SU-DHL-6 (cell line): Measurements from ENCODE around the gene IFTAP.

Source experiments
- H2AFZ ChIP-seq: fragments of 200-600 bp; sonication (generic); 2 replicates; pipeline ENCODE4 v1.6.1; 2014; ENCODE audit warnings: low read depth, mild to moderate bottlenecking, moderate library complexity, mixed read lengths, antibody characterized with exemption, low read length; ENCODE audit not compliant: severe bottlenecking
- H3F3A ChIP-seq: fragments of 200-600 bp; shearing (Covaris generic); 2 replicates; pipeline ENCODE4 v1.6.0; 2016; ENCODE audit warnings: antibody characterized with exemption, mild to moderate bottlenecking; ENCODE audit not compliant: insufficient read depth
- H3K27ac ChIP-seq: fragments of 200-600 bp; sonication (generic); 2 replicates; pipeline ENCODE4 v1.5.1; 2016; ENCODE audit warnings: low read depth, mild to moderate bottlenecking, low read length, moderate library complexity, mixed read lengths
- H3K27me3 ChIP-seq: fragments of 200-600 bp; sonication (generic), shearing (Covaris generic); 2 replicates; pipeline ENCODE4 v1.6.0; 2014; ENCODE audit warnings: mild to moderate bottlenecking, low read length
- H3K36me3 ChIP-seq: fragments of 200-600 bp; sonication (generic); 2 replicates; pipeline ENCODE4 v1.6.1; 2014; ENCODE audit warnings: mild to moderate bottlenecking, low read length, mixed read lengths
- H3K4me2 ChIP-seq: fragments of 300-600, 200-600 bp; shearing (Covaris generic), sonication (generic); 2 replicates; pipeline ENCODE4 v1.6.0; 2014; ENCODE audit warnings: low read length, low read depth, mild to moderate bottlenecking; ENCODE audit not compliant: poor library complexity, severe bottlenecking
- H3K4me3 ChIP-seq: fragments of 200-600 bp; sonication (generic); 2 replicates; pipeline ENCODE4 v1.5.1; 2014; ENCODE audit warnings: antibody characterized with exemption, low read length, mild to moderate bottlenecking, mixed read lengths; ENCODE audit not compliant: insufficient read depth, poor library complexity, severe bottlenecking
- H3K79me2 ChIP-seq: fragments of 200-600 bp; sonication (generic); 2 replicates; pipeline ENCODE4 v1.6.1; 2014; ENCODE audit warnings: mild to moderate bottlenecking, low read length, moderate library complexity; ENCODE audit not compliant: insufficient read depth
- H3K9ac ChIP-seq: fragments of 200-600 bp; sonication (generic); 2 replicates; pipeline ENCODE4 v1.7.0; 2014; ENCODE audit warnings: mild to moderate bottlenecking, low read length
- H3K9me2 ChIP-seq: fragments of 200-600 bp; sonication (generic); replicated peaks from 2 replicates; pipeline ENCODE4 v1.6.1; 2014; ENCODE audit warnings: low read length; ENCODE audit not compliant: insufficient read depth
- H3K9me3 ChIP-seq: fragments of 200-600 bp; sonication (generic); 2 replicates; pipeline ENCODE4 v1.6.1; 2014; ENCODE audit warnings: low read length, mixed read lengths; ENCODE audit not compliant: insufficient read depth
- H4K20me1 ChIP-seq: fragments of 200-600 bp; sonication (generic); 2 replicates; pipeline ENCODE4 v1.6.1; 2014; ENCODE audit warnings: low read depth, mild to moderate bottlenecking, antibody characterized with exemption, low read length, moderate library complexity, mixed read lengths
- CTCF ChIP-seq: fragments of 200-600 bp; sonication (generic); IDR thresholded peaks from one replicate; pipeline ENCODE4 v1.5.1; 2017; ENCODE audit warnings: antibody characterized with exemption, mild to moderate bottlenecking, low read length, moderate library complexity; ENCODE audit not compliant: insufficient read depth, poor library complexity, severe bottlenecking
- EZH2phosphoT487 ChIP-seq: fragments of 200-600 bp; sonication (generic), shearing (Covaris generic); conservative IDR thresholded peaks from 2 replicates; pipeline ENCODE4 v1.6.1; 2018; ENCODE audit warnings: mild to moderate bottlenecking, antibody characterized with exemption, low read length, moderate library complexity, mixed read lengths

IFTAP gene

DNA sequence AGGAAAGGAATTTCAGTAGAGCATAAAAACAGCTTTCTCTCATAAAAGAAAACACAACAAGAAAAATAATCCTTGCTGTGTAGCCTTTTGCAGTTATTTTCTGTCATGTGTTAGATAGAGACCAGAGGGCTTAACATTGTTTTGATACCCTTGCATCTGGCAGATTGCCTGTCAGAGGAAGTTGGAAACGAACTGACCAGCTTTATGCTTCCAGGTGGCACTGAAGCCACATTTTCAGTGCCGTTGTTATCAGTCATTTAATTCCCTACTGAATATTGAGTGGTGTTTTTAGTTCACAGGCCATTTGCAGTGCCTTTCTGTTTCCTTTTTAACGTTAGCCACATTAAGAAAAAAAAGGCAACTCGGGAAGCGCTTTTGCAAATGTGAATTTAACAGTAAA, 25.2 kb downstream of the IFTAP start:
- Histone ChIP-seq H3K4me3 (no peak overlapping the region), H2AFZ (no peak overlapping the region), H3K9me2 (no peaks in the 10 kb centered on the region), H3K79me2 (no peaks in the 10 kb centered on the region), H3F3A (no peaks in the 10 kb centered on the region), H3K27me3 (no peaks in the 10 kb centered on the region), H3K9ac (no peak overlapping the region), H3K9me3 (no peaks in the 10 kb centered on the region), H3K4me2 (no peak overlapping the region), H3K27ac (no peak overlapping the region), H4K20me1 (no peaks in the 10 kb centered on the region), H3K36me3 (no peaks in the 10 kb centered on the region)
- TF ChIP-seq CTCF: no peak
- TF ChIP-seq EZH2phosphoT487: no peak

GRCh38 chr11:36620246-36620645, 25.9 kb downstream of the IFTAP start:
- no peaks in the 10 kb centered on the region for H4K20me1 ChIP-seq
- H3K9me3 ChIP-seq: no peaks in the 10 kb centered on the region
- H3K27ac ChIP-seq: no peak overlapping the region
- no peaks in the 10 kb centered on the region for H3K79me2 ChIP-seq
- H3K4me3 ChIP-seq: no peak overlapping the region
- no peaks in the 10 kb centered on the region for H3K36me3 ChIP-seq
- no peaks in the 10 kb centered on the region for H3F3A ChIP-seq
- H2AFZ ChIP-seq: no peak overlapping the region
- no peak overlapping the region for H3K9ac ChIP-seq
- H3K27me3 ChIP-seq: no peaks in the 10 kb centered on the region
- no peak overlapping the region for H3K4me2 ChIP-seq
- no peaks in the 10 kb centered on the region for H3K9me2 ChIP-seq
- TF ChIP-seq CTCF (no peak), EZH2phosphoT487 (no peak)

- Histone ChIP-seq H3K79me2 (no peaks in the 10 kb centered on the region), H3K9me2 (no peaks in the 10 kb centered on the region), H3F3A (no peaks in the 10 kb centered on the region), H3K9ac (no peak overlapping the region), H3K4me3 (no peak overlapping the region), H3K27ac (no peak overlapping the region), H3K36me3 (no peaks in the 10 kb centered on the region), H3K9me3 (no peaks in the 10 kb centered on the region), H3K27me3 (no peaks in the 10 kb centered on the region), H3K4me2 (no peak overlapping the region), H4K20me1 (no peaks in the 10 kb centered on the region), H2AFZ (no peak overlapping the region)
- TF ChIP-seq CTCF (no peak), EZH2phosphoT487 (no peak)
Measured at GRCh38 chr11:36622431-36623136, 28.3 kb downstream of the IFTAP start.
